Epithelial cell of prostate (primary cell): ENCODE measurements around the gene CNOT11.
"Not testable (repeated sequence)": the region's sequence is repeated elsewhere in the genome, so short reads cannot be mapped to it uniquely, and the experiment has no call there.

Experiments used
- DNase-seq: peaks from one replicate; pipeline ENCODE4 v3.0.0-alpha.2; 2011; ENCODE audit warnings: low read depth, low spot score
- H3K27ac ChIP-seq: fragments of 450-650 bp; 2 replicates; pipeline ENCODE4 v1.5.1; 2017; ENCODE audit warnings: mild to moderate bottlenecking

The CNOT11 gene

GRCh38 chr2:101305492-101306078 is 52.9 kb downstream of the CNOT11 start:
- H3K27ac ChIP-seq = peak overlapping the region; percentile 88
- DNase-seq = no peak

DNA sequence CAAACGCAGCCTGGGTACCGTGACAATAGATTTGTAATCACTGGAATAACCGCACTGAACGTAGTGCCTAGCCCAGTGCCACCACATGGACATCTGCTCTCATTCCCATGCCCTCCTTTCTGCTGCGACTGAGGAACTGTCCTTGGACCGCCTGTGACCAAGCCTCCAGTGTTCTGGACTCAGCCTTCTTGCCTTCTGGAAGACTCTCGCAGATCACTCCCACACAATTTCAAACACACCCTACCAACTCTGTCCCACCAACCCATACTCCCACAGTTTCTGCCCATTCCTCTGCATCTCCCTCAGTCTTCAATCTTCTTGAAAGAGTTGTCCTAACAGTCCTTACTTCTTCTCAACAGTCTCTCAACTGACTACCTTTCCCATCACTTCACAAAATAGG is 53.7 kb downstream of the CNOT11 start:
- no peak for DNase-seq
- H3K27ac ChIP-seq = peak overlapping the region; percentile 88

- peak overlapping the region; percentile 88 for H3K27ac ChIP-seq
- no peak for DNase-seq
Observed at GRCh38 chr2:101307503-101307902, 54.8 kb downstream of the CNOT11 start.

- no peak for DNase-seq
- peak overlapping the region; percentile 88 for H3K27ac ChIP-seq
Observed at GRCh38 chr2:101307950-101308431, 55.3 kb downstream of the CNOT11 start.

DNA sequence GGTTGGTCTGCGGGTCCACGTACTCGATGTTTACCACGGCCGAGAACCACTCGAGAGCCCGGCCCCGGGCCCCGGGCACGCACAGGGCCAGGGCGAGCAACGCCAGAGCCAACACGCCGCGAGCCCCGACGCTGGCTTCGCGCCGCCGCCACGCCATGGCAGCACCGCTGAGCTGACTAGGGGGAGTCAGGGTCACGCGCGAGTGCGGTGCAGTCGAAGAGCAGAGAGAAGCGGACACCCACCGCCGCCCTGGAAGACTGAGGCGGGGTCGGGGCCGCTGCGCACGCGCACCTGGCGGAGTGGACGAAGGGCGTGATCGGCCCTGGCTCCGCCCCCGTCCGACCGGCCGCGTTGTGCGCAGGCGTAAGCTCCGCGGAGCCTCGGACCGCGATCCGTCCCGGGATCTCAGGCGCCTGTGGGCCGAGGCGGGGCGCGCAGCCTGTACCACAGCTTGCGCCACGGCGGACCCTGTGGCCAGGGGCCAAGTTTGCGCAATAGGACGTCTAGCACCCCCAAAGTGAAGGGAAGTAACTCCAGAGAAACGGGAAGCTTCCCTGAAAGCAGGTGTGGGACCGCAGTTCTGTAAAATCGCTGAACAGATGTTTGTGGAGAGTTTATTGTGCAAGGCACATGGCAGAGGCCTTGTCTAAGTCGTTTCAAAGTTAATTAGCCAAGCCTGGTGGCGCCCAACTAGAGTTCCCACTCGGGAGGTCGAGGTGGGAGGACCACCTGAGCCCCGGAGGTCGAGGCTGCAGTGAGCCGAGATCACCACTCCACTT is 55.9 kb downstream of the CNOT11 start, which contains the start of gene RNF149:
TSS of gene RNF149 (minus strand) at position 270 of the 779 bp plus-strand sequence. CDS start at position 157, 113 bp downstream.
- peak within 1 kb of the TSS; percentile 88 for H3K27ac ChIP-seq
- no peak for DNase-seq

DNA sequence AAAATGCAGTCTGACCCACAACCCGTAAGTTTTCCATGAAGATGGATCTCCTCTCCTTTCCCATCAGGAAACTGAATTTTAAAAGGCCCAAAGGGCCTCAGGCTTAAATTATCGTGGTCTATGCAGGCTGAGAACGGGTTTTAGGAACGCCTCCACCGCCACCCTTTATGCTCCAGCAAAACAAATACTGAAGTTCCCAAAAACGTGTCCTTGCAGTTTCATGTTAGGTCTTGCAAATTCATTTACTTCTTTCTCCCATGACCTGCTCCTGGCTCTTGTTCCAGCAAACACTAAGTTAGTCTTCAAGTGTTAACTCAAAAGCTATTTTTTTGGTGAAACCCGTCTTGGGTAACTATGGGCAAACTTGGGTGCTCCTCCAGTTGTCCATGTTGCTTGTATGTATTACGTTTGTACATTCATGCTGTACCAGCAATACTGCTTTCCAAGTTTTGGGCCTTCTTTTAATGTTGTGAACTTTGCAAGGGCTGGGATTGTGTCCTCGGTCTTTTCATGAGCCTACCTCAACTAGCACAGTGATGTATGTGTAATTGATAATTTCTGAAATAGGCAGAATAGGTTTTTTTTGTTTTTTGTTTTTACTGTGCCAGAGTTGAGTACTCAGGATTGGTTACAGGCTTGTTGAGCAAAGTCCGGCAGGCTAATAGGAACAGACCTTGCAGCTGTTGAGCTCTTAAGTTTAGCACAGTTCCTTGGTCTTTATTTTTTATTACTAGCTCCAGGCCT is 57.6 kb downstream of the CNOT11 start:
- H3K27ac ChIP-seq = peak overlapping the region; percentile 10
- no peak for DNase-seq

GRCh38 chr2:101310834-101311695 is 58.4 kb downstream of the CNOT11 start:
- H3K27ac ChIP-seq = peak overlapping the region; percentile 10
- DNase-seq = no peak

- H3K27ac ChIP-seq = no peak overlapping the region
- DNase-seq = no peak
Observed at GRCh38 chr2:101311696-101312017, 59.0 kb downstream of the CNOT11 start.

GRCh38 chr2:101316568-101316967 is 63.9 kb downstream of the CNOT11 start:
- H3K27ac ChIP-seq, DNase-seq: not testable (repeated sequence)
